Hematopoietic multipotent progenitor cell treated with erythropoietin and hydrocortisone succinate and interleukin-3 and kit ligand, for 6 days (in vitro differentiated cells): ENCODE measurements around the gene TCERG1L.

Experiments
- DNase-seq: peaks from one replicate; pipeline ENCODE4 v3.0.0-alpha.2; 2015

TCERG1L gene

GRCh38 chr10:131204406-131205152 lies 106.9 kb downstream of the TCERG1L start:
- no peak for DNase-seq

GRCh38 chr10:131203456-131204357 lies 107.8 kb downstream of the TCERG1L start:
- DNase-seq: no peak

GRCh38 chr10:131202990-131203389 lies 108.5 kb downstream of the TCERG1L start:
- DNase-seq: no peak

GRCh38 chr10:131201741-131202515 lies 109.6 kb downstream of the TCERG1L start:
- no peak for DNase-seq

DNA sequence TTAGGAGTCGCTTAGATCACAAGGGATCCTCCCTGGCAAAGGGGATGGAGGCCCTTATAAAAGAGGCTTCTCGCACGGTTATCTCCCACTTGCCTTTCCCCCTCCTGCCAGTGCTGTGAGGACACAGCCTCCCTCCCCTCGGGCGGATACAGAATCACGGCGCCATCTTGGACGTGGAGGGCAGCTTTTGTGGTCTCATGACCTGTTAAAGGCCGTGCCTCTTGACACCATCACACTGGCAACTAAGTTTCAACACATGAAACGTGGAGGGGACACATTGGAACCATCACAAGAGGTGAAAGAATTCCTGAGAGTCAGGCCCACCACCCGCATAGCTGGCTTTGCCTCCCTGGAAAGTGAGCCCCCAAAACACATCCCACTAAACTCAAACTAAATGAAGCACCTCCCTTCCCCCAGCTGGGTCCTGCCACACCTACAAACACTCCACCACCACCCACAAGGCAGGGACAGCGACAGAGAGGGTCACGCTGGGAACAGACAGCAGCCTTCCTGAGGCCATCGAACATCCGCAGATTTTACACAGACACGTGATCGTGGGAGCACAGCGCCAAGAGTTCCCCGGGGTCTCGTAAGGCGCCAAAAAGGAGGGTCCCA lies 110.6 kb downstream of the TCERG1L start:
- no peak for DNase-seq

GRCh38 chr10:131199646-131200045 lies 111.9 kb downstream of the TCERG1L start:
- no peak for DNase-seq

DNA sequence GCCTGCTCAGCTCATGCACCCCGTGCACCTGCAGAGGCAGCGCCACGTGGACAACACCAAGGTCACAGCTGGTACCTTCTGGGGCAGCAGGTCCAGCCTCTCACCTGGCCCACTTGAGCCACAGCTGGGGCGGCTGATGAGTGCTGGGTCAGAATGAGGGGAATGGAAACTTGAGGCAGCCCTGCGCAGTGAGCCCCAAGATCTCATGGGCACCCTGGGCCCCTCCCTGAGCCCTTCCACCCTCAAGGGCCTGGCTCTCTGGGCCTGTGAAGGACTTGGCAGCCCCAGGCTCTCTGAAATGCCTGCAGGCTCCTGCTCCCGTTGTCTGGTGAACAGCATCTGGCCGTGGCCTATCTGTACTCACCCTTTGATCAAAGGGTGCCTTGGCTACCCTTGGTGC lies 112.7 kb downstream of the TCERG1L start:
- DNase-seq: no peak

GRCh38 chr10:131198401-131198800 lies 113.1 kb downstream of the TCERG1L start:
- DNase-seq: no peak

- no peak for DNase-seq
Measured at GRCh38 chr10:131196176-131196885, 115.2 kb downstream of the TCERG1L start.

GRCh38 chr10:131195558-131196159 lies 115.9 kb downstream of the TCERG1L start:
- DNase-seq: no peak

GRCh38 chr10:131195116-131195515 lies 116.4 kb downstream of the TCERG1L start:
- DNase-seq: no peak

GRCh38 chr10:131193923-131194322 lies 117.6 kb downstream of the TCERG1L start:
- no peak for DNase-seq

DNA sequence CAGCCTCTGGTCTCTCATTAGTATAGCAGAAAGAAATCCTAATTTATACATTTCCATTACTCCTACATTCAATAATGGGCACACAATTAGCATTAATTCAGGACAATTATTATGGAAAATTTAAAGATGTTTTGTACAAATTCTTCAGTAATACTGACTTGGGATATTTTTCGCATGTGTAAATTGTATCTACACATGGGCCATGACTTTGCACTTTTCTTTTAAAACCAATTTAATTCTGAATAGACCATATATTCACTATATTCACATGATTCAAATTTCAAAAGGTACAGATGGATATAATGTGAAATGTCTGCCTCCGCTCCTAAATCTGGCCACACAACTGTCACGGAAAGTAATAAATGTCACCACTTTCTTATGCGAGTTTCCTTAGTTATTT lies 123.0 kb downstream of the TCERG1L start:
- DNase-seq: no peak

DNA sequence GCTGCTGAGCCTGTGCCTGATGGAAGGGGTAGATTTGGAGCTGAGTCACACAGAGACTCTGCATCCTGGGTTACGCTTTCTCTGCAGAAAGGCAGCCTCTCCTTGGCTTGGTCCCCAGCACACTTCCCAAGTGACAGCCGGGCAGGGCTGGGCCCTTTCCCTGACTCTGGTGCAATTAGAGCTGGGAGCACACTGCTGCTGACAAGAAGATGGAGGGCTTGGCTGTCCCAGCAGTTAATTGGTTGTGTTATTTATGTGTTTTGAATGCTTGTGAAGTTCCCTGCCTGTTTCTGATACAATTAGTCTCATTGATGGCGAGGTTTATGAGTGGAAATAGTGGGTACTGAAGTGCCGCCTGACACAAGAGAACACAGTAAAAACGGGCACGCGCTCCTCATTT lies 123.6 kb downstream of the TCERG1L start:
- no peak for DNase-seq

GRCh38 chr10:131187274-131187673 lies 124.2 kb downstream of the TCERG1L start:
- no peak for DNase-seq

DNA sequence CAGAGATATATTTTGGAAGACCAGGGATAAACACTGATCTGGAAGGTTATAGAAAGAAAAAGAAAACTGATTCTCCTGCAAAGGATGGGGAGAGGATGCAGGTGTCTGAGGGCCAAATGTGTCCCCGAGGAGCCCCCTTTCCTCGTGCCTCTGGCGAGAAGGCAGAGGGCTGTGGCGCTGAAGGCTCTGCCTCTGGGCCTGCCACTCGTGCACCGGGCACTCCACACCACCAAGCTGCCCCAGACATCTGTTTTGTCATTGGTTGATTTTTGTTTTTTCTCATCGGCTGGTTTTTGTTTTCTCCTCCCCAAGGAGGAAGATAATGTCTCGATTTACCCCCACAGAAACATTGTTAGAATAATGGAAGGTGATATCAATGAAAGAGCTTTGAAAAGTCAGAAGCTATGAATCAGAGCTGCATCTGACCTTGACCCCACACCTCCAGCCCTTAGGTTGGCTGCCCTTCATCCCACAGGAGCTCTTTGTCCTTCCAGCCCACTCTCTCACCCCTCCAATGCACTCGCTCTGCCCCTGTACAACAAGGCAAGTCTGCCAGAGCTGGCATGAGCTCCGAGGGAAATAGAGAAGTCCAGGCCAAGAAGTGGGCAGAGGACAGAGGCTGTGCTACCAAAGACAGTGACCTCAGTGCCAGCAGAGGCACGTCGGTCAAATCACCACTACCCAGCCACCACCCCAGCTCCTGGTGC lies 124.8 kb downstream of the TCERG1L start:
- DNase-seq: no peak

GRCh38 chr10:131184503-131184902 lies 127.0 kb downstream of the TCERG1L start:
- DNase-seq: no peak

- DNase-seq: no peak
Measured at GRCh38 chr10:131183546-131184045, 127.9 kb downstream of the TCERG1L start.

- DNase-seq: no peak
Measured at GRCh38 chr10:131181456-131181855, 130.1 kb downstream of the TCERG1L start.

DNA sequence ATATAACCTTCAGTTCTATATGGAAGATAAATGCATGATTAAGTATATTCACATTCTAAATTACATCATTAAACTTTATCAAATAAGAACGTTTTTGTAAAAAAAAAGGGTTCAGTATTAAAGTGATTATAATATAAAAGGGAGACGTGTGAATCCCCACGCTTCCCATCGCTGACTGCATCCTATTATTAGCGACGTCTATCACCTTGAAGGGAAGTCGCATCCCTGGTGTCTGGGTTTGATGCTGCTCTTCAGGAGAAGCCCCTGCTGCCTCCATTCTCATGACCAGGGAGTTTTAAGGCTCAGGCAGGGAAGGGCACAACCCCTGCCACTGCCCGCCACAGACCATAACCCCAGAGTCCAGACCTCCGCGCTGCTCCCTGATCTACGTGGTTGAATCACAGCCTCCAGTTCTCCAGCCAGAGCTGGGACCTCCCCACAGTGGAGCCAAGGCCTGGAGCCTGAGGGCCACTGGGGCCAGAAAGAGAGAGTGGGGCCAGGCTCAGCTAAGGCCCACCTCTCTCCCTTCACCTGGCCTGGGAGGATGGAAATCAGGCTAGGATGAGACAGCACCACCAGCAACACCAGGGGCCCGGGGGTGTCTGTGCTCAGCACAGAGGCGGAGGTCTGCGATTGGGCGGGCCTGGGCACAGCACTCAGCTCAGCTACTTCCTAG lies 130.6 kb downstream of the TCERG1L start:
- DNase-seq: no peak
